ENCODE data around the gene USP6NL. TPM values are rescaled to one million over a fixed set of nuclear protein-coding genes. Genes with fewer than 3 reads are reported as not detected.

Gene USP6NL
- total RNA-seq (2014; rRNA removed; shearing (Covaris generic)): 32.6 and 33.8 TPM in 2 replicates
- polyA plus RNA-seq (2015; cell fraction: cytosol; rRNA removed): 22.4 and 27.4 TPM in 2 replicates
- polyA plus RNA-seq (2015; cell fraction: nucleus; rRNA removed): 25.3 and 29.6 TPM in 2 replicates

- in situ Hi-C loops (cut with HindIII; ENCODE audit: low pct_unique_long_range_greater_than_20kb, low sequenced_read_pairs): no loop called here
- peak; percentile 78 for DNase-seq (ENCODE audit: low read depth, low spot score)
These were observed at the start of gene USP6NL for GRCh38 chr10:11611248-11612020. Gene USP6NL (minus strand): TSS chr10:11611650. CDS start chr10:11597634, 14,016 bp downstream.

GRCh38 chr10:11658801-11659368, 47.4 kb upstream of the USP6NL start:
- in situ Hi-C loops (cut with HindIII; ENCODE audit: low pct_unique_long_range_greater_than_20kb, low sequenced_read_pairs): no loop called here
- DNase-seq (ENCODE audit: low read depth, low spot score): no peak

- DNase-seq (ENCODE audit: low read depth, low spot score): peak; percentile 35
- in situ Hi-C loops (cut with HindIII; ENCODE audit: low pct_unique_long_range_greater_than_20kb, low sequenced_read_pairs): no loop called here
These were observed 44.4 kb upstream of the USP6NL start for GRCh38 chr10:11655836-11656235.

GRCh38 chr10:11654659-11655058, 43.2 kb upstream of the USP6NL start:
- no peak for DNase-seq (ENCODE audit: low read depth, low spot score)
- in situ Hi-C loops (cut with HindIII; ENCODE audit: low pct_unique_long_range_greater_than_20kb, low sequenced_read_pairs): no loop called here

- in situ Hi-C loops (cut with HindIII; ENCODE audit: low pct_unique_long_range_greater_than_20kb, low sequenced_read_pairs): no loop called here
- DNase-seq (ENCODE audit: low read depth, low spot score): no peak
These were observed 42.5 kb upstream of the USP6NL start for GRCh38 chr10:11653758-11654471.

GRCh38 chr10:11647676-11648075, 36.2 kb upstream of the USP6NL start:
- DNase-seq (ENCODE audit: low read depth, low spot score): no peak
- in situ Hi-C loops (cut with HindIII; ENCODE audit: low pct_unique_long_range_greater_than_20kb, low sequenced_read_pairs): no loop called here

- in situ Hi-C loops (cut with HindIII; ENCODE audit: low pct_unique_long_range_greater_than_20kb, low sequenced_read_pairs): no loop called here
- no peak for DNase-seq (ENCODE audit: low read depth, low spot score)
These were observed 35.0 kb upstream of the USP6NL start for GRCh38 chr10:11646450-11646849.

GRCh38 chr10:11643039-11643438, 31.6 kb upstream of the USP6NL start:
- no peak for DNase-seq (ENCODE audit: low read depth, low spot score)
- in situ Hi-C loops (cut with HindIII; ENCODE audit: low pct_unique_long_range_greater_than_20kb, low sequenced_read_pairs): no loop called here

- in situ Hi-C loops (cut with HindIII; ENCODE audit: low pct_unique_long_range_greater_than_20kb, low sequenced_read_pairs): no loop called here
- no peak for DNase-seq (ENCODE audit: low read depth, low spot score)
These were observed 31.1 kb upstream of the USP6NL start for GRCh38 chr10:11642566-11642965.

- in situ Hi-C loops (cut with HindIII; ENCODE audit: low pct_unique_long_range_greater_than_20kb, low sequenced_read_pairs): no loop called here
- no peak for DNase-seq (ENCODE audit: low read depth, low spot score)
These were observed 28.7 kb upstream of the USP6NL start for GRCh38 chr10:11639849-11640764.

GRCh38 chr10:11639362-11639761, 27.9 kb upstream of the USP6NL start:
- in situ Hi-C loops (cut with HindIII; ENCODE audit: low pct_unique_long_range_greater_than_20kb, low sequenced_read_pairs): no loop called here
- DNase-seq (ENCODE audit: low read depth, low spot score): no peak

GRCh38 chr10:11638055-11638698, 26.7 kb upstream of the USP6NL start:
- in situ Hi-C loops (cut with HindIII; ENCODE audit: low pct_unique_long_range_greater_than_20kb, low sequenced_read_pairs): no loop called here
- peak; percentile 58 for DNase-seq (ENCODE audit: low read depth, low spot score)

- no peak for DNase-seq (ENCODE audit: low read depth, low spot score)
- in situ Hi-C loops (cut with HindIII; ENCODE audit: low pct_unique_long_range_greater_than_20kb, low sequenced_read_pairs): no loop called here
These were observed 25.4 kb upstream of the USP6NL start for GRCh38 chr10:11636697-11637303.

GRCh38 chr10:11631890-11632587, 20.6 kb upstream of the USP6NL start:
- in situ Hi-C loops (cut with HindIII; ENCODE audit: low pct_unique_long_range_greater_than_20kb, low sequenced_read_pairs): no loop called here
- no peak for DNase-seq (ENCODE audit: low read depth, low spot score)

GRCh38 chr10:11631291-11631690, 19.8 kb upstream of the USP6NL start:
- in situ Hi-C loops (cut with HindIII; ENCODE audit: low pct_unique_long_range_greater_than_20kb, low sequenced_read_pairs): no loop called here
- no peak for DNase-seq (ENCODE audit: low read depth, low spot score)

- DNase-seq (ENCODE audit: low read depth, low spot score): peak; percentile 96
- in situ Hi-C loops (cut with HindIII; ENCODE audit: low pct_unique_long_range_greater_than_20kb, low sequenced_read_pairs): no loop called here
These were observed 18.3 kb upstream of the USP6NL start for GRCh38 chr10:11629731-11630130.
